HFFc6 (cell line): ENCODE measurements around the gene ABCG1. TPM values are rescaled to one million over a fixed set of nuclear protein-coding genes. Genes with fewer than 3 reads are reported as not detected.

Source experiments
- DNase-seq: peaks from one replicate; pipeline ENCODE4 v3.0.0-alpha.2; 2018
- H3K27ac Mint-ChIP-seq: 2 replicates; pipeline ENCODE4 v1.8.0; 2020; ENCODE audit warnings: mild to moderate bottlenecking, mixed read lengths
- H3K27me3 Mint-ChIP-seq: 2 replicates; pipeline ENCODE4 v1.8.0; 2021; ENCODE audit warnings: mild to moderate bottlenecking, moderate library complexity, mixed read lengths; ENCODE audit not compliant: insufficient read depth
- H3K36me3 Mint-ChIP-seq: 2 replicates; pipeline ENCODE4 v1.8.0; 2021; ENCODE audit warnings: low read depth, mixed read lengths
- H3K4me1 Mint-ChIP-seq: 2 replicates; pipeline ENCODE4 v1.8.0; 2020; ENCODE audit warnings: low read depth, mixed read lengths
- H3K4me3 Mint-ChIP-seq: 2 replicates; pipeline ENCODE4 v1.8.0; 2020; ENCODE audit warnings: mild to moderate bottlenecking, moderate library complexity, mixed read lengths
- H3K9me3 Mint-ChIP-seq: 2 replicates; pipeline ENCODE4 v1.8.0; 2020; ENCODE audit warnings: mild to moderate bottlenecking, mixed read lengths
- total RNA-seq, 6 experiments: library from RNA; stranded (reverse); fragmentation: NEBNext Ultra II Directional; extraction: Animal tissue kit (Norgen Biotek cat#: 25700); gene quantifications; 2 replicates in 1 of 6; 3 replicates in 5 of 6; pipeline ENCODE4 v1.2.3, GENCODE V29; 2021
- TF ChIP-seq, protein P1 (sequence below): fragments of 200-600 bp; sonication (generic); IDR thresholded peaks from 2 replicates; pipeline ENCODE4 v1.5.0; 2021; ENCODE audit warnings: antibody characterized with exemption, mild to moderate bottlenecking

Gene ABCG1
- total RNA-seq, 6 experiments from 2014 or later = not detected

DNA sequence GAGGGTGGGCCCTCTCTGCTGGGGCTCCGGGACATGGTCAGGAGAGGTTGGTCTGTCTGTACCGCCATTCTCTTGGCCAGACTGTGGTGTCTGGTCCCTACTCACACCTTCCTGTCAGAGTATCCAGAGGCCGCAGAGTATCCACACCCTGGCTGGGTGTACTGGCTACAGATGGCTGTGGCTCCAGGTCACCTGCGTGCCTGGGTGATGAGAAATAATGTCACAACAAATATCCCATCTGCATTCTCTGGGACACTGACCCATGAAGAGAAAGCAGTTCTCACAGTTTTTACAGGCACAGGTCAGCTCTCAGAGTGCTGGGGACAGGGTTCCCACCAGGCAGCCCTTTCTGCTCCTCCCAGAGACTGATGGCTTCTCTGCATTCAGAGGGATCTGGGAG, 37.4 kb downstream of the ABCG1 start:
- peaks cover 4% of the 10 kb centered on the region for H3K9me3 Mint-ChIP-seq
- H3K36me3 Mint-ChIP-seq = no peaks in the 10 kb centered on the region
- H3K27me3 Mint-ChIP-seq = peaks cover 7% of the 10 kb centered on the region

DNA sequence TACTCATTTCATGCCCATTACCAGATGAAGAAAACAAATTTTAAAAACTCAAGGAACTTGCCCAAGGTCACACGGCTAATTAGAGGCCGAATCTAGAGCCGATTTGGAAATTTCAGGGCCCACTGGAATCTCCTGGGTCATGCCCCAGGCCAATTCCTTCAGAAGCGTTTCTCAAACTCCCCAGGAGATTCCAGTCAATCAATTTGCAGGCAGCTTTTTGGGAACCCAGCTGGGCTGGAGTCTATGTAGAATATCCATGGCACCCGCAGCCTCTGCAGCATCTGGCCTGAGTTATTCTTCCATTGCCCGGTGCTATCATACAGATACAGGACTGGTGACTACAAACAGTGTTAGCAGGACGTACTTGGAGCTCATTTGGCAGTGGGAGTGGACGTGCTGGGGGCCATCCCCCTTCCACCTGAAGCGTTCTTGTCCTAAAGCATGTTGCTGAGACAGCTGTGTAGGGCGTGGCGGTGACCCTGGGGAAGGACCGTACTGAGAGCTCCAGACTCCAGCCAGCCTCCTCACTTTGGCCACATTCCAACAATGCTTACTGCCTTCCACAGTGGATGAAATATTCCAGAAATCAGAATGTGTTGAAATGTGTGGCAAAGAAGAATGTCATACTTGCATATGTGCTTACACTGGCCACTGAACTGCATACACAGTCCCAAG, 38.3 kb downstream of the ABCG1 start:
- Mint-ChIP-seq H3K4me3 (no peak overlapping the region), H3K9me3 (peaks cover 4% of the 10 kb centered on the region; the same call in 1 of the 2 replicates), H3K27me3 (peaks cover 7% of the 10 kb centered on the region), H3K4me1 (no peaks in the 10 kb centered on the region), H3K27ac (no peak overlapping the region), H3K36me3 (no peaks in the 10 kb centered on the region)
- no peak for DNase-seq
- TF ChIP-seq, protein P1, sequence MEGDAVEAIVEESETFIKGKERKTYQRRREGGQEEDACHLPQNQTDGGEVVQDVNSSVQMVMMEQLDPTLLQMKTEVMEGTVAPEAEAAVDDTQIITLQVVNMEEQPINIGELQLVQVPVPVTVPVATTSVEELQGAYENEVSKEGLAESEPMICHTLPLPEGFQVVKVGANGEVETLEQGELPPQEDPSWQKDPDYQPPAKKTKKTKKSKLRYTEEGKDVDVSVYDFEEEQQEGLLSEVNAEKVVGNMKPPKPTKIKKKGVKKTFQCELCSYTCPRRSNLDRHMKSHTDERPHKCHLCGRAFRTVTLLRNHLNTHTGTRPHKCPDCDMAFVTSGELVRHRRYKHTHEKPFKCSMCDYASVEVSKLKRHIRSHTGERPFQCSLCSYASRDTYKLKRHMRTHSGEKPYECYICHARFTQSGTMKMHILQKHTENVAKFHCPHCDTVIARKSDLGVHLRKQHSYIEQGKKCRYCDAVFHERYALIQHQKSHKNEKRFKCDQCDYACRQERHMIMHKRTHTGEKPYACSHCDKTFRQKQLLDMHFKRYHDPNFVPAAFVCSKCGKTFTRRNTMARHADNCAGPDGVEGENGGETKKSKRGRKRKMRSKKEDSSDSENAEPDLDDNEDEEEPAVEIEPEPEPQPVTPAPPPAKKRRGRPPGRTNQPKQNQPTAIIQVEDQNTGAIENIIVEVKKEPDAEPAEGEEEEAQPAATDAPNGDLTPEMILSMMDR = no peak

More for the DNA sequence above, 37.4 kb downstream of the ABCG1 start:
- H3K4me1 Mint-ChIP-seq = no peaks in the 10 kb centered on the region
- TF ChIP-seq, protein P1 = no peak
- no peak overlapping the region for H3K27ac Mint-ChIP-seq
- H3K4me3 Mint-ChIP-seq = no peak overlapping the region
- DNase-seq = no peak

DNA sequence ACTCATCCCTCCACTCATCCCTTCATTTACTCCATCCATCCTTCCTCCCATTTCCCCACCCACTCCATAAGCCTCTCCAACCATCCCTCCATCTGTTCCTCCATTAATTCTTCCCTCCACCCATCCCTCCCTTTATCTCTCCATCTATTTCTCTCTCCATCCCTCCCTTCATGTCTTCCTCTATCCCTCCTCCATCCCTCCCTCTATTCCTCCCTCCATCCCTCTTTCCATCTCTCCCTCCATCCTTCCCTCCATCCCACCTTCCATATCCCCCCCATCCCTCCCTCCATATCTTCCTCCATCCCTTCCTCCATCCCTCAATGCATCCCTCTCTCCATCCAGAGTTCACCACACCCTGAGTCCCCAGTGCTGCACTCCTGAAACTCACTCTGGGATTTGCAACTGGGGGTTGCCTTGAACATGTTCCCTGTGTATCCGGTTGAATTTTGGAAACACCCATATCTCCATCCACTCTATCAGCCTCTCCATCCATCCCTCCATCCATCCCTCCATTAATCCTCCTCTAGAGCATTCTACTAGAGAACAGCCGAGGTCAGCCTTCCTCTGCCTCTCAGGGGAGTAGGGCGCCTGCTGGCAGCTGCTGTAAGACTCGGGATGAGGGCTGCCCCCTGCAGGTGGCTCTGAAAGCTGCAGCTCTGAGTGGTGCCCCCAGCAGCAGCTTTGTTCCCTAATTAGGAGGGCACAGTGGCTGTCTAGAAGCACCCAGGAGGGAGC, 39.4 kb downstream of the ABCG1 start:
- H3K9me3 Mint-ChIP-seq = peaks cover 4% of the 10 kb centered on the region; the same call in 1 of the 2 replicates
- TF ChIP-seq, protein P1 = peak; percentile 78
- no peak overlapping the region for H3K27ac Mint-ChIP-seq
- peaks cover 7% of the 10 kb centered on the region for H3K27me3 Mint-ChIP-seq
- H3K4me1 Mint-ChIP-seq = no peaks in the 10 kb centered on the region
- no peaks in the 10 kb centered on the region for H3K36me3 Mint-ChIP-seq
- no peak overlapping the region for H3K4me3 Mint-ChIP-seq
- DNase-seq = peak; percentile 10

DNA sequence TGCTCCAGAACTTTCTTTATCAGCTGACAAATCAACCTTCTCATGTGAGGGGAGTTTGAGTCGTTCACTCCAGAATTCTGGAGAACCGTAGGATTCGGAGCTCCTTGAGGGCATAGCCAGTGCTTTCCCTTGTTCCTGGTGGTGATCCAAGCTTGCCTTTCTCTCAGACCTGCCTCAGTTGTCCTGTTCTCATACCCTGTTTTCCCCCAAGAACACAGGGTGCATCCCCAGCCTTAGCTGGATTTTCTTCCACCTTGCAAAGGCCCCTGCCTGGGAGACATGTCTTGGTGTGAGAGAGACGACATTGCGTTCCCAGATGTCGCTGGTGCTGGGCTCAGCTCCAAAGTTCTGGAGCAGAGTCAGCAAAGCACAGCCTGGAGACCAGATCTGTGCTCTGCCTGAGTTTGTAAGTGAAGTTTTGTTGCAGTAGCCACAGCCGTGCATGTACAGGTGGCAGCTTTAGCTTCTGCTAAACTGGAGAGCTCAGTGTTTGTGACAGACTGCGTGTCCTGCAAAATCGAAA, 40.0 kb downstream of the ABCG1 start:
- Mint-ChIP-seq H3K27me3 (peaks cover 3% of the 10 kb centered on the region; the same call in 1 of the 2 replicates), H3K4me1 (no peaks in the 10 kb centered on the region), H3K9me3 (peaks cover 4% of the 10 kb centered on the region; the same call in 1 of the 2 replicates), H3K27ac (no peak overlapping the region), H3K36me3 (no peaks in the 10 kb centered on the region), H3K4me3 (no peak overlapping the region)
- no peak for DNase-seq
- TF ChIP-seq, protein P1 = peak; percentile 6

DNA sequence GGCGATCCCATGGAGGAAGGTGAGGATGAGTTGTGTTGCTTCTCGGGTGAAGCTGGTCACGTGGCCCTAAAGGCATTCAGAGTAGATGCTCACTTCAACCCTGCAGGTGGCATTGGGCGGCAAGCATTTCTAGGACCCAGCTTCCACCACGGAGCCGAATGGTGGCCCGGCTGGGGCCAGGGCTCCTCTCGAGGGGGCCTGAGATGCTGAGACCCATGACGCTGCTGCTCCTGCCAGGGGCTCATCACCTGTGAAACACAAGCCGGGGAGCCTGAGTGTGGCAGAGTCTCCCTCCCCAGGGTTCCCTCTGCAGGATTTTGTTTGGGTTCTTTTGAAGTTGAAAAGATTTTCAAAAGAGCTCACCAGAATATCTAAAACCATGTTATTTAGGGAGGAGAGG, 41.2 kb downstream of the ABCG1 start:
- Mint-ChIP-seq H3K9me3 (peaks cover 1% of the 10 kb centered on the region), H3K4me3 (no peak overlapping the region), H3K27ac (no peak overlapping the region), H3K36me3 (peaks cover 1% of the 10 kb centered on the region; the same call in 1 of the 2 replicates), H3K4me1 (no peaks in the 10 kb centered on the region), H3K27me3 (0 out of 2 replicates have a peak, but pooled peaks cover 3% of the 10 kb centered on the region)
- TF ChIP-seq, protein P1 = no peak
- DNase-seq = no peak
